GM10248 (cell line): ENCODE results near the gene GPATCH4.

Source experiments
- CTCF ChIA-PET: fragments of 300-600 bp; sonication (Branson Sonifier 250); formaldehyde crosslinking; extraction: SDS; loops from one replicate; lab custom pipeline; 2021; ENCODE audit warnings: antibody characterized with exemption; lab: Yijun Ruan, JAX
- POLR2A ChIA-PET: fragments of 350-650 bp; sonication (Branson Sonifier 250); formaldehyde crosslinking; extraction: SDS; loops from one replicate; lab custom pipeline; 2020; ENCODE audit warnings: antibody characterized with exemption; lab: Yijun Ruan, JAX
- DNase-seq: peaks from one replicate; pipeline ENCODE4 v3.0.0; 2012; ENCODE audit errors: extremely low spot score
- CTCF ChIP-seq: IDR thresholded peaks from 2 replicates; pipeline ENCODE4 v1.5.1; 2012; ENCODE audit warnings: mild to moderate bottlenecking, low read depth; ENCODE audit errors: extremely low read depth, missing control alignments, control extremely low read depth

GPATCH4 gene

GRCh38 chr1:156645056-156645455, 43.8 kb upstream of the GPATCH4 start:
- TF ChIP-seq CTCF = no peak
- no peak for DNase-seq
- ChIA-PET CTCF (interaction anchor here (1.6 to 3.6 kb wide), 9 partner anchors 14 to 262 kb away, joined by 4 to 22 read pairs (median 8); no protein-coding TSS in a partner anchor), POLR2A (no interaction called here)

- TF ChIP-seq CTCF = no peak
- DNase-seq = no peak
- CTCF ChIA-PET = interaction anchor here (1.6 to 5.0 kb wide), 12 partner anchors 13 to 262 kb away, joined by 4 to 38 read pairs (median 8); no protein-coding TSS in a partner anchor
- POLR2A ChIA-PET = no interaction called here
Observed at GRCh38 chr1:156644640-156645039, 43.4 kb upstream of the GPATCH4 start.

- DNase-seq = no peak
- POLR2A ChIA-PET = interaction anchor here (0.6 to 0.8 kb wide), 2 partner anchors 15 to 157 kb away, joined by 3 to 5 read pairs; no protein-coding TSS in a partner anchor
- CTCF ChIA-PET = interaction anchor here (0.7 to 5.0 kb wide), 16 partner anchors 12 to 261 kb away, joined by 3 to 38 read pairs (median 6); no protein-coding TSS in a partner anchor
- TF ChIP-seq CTCF = no peak
Observed at GRCh38 chr1:156644146-156644545, 42.9 kb upstream of the GPATCH4 start.

GRCh38 chr1:156643778-156644092, 42.5 kb upstream of the GPATCH4 start:
- POLR2A ChIA-PET = interaction anchor here (0.6 to 1.0 kb wide), 3 partner anchors 15 to 156 kb away, joined by 3 to 8 read pairs (median 5); no protein-coding TSS in a partner anchor
- CTCF ChIA-PET = interaction anchor here (0.7 to 5.0 kb wide), 16 partner anchors 13 to 261 kb away, joined by 3 to 38 read pairs (median 6); no protein-coding TSS in a partner anchor
- no peak for TF ChIP-seq CTCF
- DNase-seq = no peak

GRCh38 chr1:156643049-156643777, 41.9 kb upstream of the GPATCH4 start:
- no peak for DNase-seq
- CTCF ChIA-PET = interaction anchor here (0.7 to 5.0 kb wide), 16 partner anchors 8 to 257 kb away, joined by 3 to 38 read pairs (median 6); no protein-coding TSS in a partner anchor
- no peak for TF ChIP-seq CTCF
- POLR2A ChIA-PET = interaction anchor here (0.6 to 1.0 kb wide), 3 partner anchors 16 to 156 kb away, joined by 3 to 8 read pairs (median 5); no protein-coding TSS in a partner anchor

- ChIA-PET CTCF (interaction anchor here (1.2 to 5.0 kb wide), 17 partner anchors 9 to 257 kb away, joined by 3 to 38 read pairs (median 7); no protein-coding TSS in a partner anchor), POLR2A (no interaction called here)
- no peak for DNase-seq
- no peak for TF ChIP-seq CTCF
Observed at GRCh38 chr1:156642265-156643048, 41.2 kb upstream of the GPATCH4 start.
